MCF 10A (cell line): ENCODE measurements around the gene ASTN2. TPM values are rescaled to one million over a fixed set of nuclear protein-coding genes. Genes with fewer than 3 reads are reported as not detected.

Experiments
- BruUV-seq: library from RNA; stranded (reverse); fragments of 400-500 nt; replicated peaks from 2 replicates; lab custom pipeline; 2021; lab: Mats Ljungman, UMichigan
- CTCF ChIA-PET: fragments of 300-600 bp; sonication (Branson Sonifier 250); formaldehyde crosslinking; extraction: SDS; loops from one replicate; lab custom pipeline; 2021; ENCODE audit warnings: antibody characterized with exemption, inconsistent platforms; lab: Yijun Ruan, JAX
- POLR2A ChIA-PET: fragments of 300-600, 350-650 bp; sonication (Branson Sonifier 250); formaldehyde crosslinking; extraction: SDS; loops from one replicate; lab custom pipeline; 2020; ENCODE audit warnings: antibody characterized with exemption, inconsistent platforms; lab: Yijun Ruan, JAX
- DNase-seq: peaks from one replicate; pipeline ENCODE4 v3.0.0-alpha.2; 2018; ENCODE audit not compliant: unreplicated experiment
- H3K27ac Mint-ChIP-seq: one replicate; pipeline ENCODE4 v1.8.0; 2022; ENCODE audit warnings: mild to moderate bottlenecking, low read depth, mixed read lengths; ENCODE audit not compliant: unreplicated experiment
- H3K27me3 Mint-ChIP-seq: one replicate; pipeline ENCODE4 v1.8.0; 2022; ENCODE audit warnings: mixed read lengths; ENCODE audit not compliant: insufficient read depth, unreplicated experiment
- H3K36me3 Mint-ChIP-seq: one replicate; pipeline ENCODE4 v1.8.0; 2022; ENCODE audit warnings: mild to moderate bottlenecking, moderate library complexity, mixed read lengths; ENCODE audit not compliant: insufficient read depth, unreplicated experiment
- H3K4me1 Mint-ChIP-seq: one replicate; pipeline ENCODE4 v1.8.0; 2022; ENCODE audit warnings: mixed read lengths; ENCODE audit not compliant: insufficient read depth, unreplicated experiment
- H3K4me3 Mint-ChIP-seq: one replicate; pipeline ENCODE4 v1.8.0; 2022; ENCODE audit warnings: mild to moderate bottlenecking, moderate library complexity, mixed read lengths; ENCODE audit not compliant: unreplicated experiment
- H3K9me3 Mint-ChIP-seq: one replicate; pipeline ENCODE4 v1.8.0; 2022; ENCODE audit warnings: mixed read lengths; ENCODE audit not compliant: unreplicated experiment
- intact Hi-C: fragments of 100-400 bp; cut with micrococcal nuclease; formaldehyde crosslinking; loops from 2 replicates; pipeline ENCODE4 v1.14.1; 2022
- total RNA-seq: library from RNA; stranded (reverse); gene quantifications from 2 replicates; pipeline ENCODE4 v1.2.3, GENCODE V29; 2022
- TF ChIP-seq, protein P1 (sequence below): fragments of 200-600 bp; IDR thresholded peaks from one replicate; pipeline ENCODE4 v1.8.0; 2022; ENCODE audit warnings: antibody characterized with exemption, mild to moderate bottlenecking; ENCODE audit not compliant: unreplicated experiment

Gene ASTN2
- total RNA-seq, 1 experiment from 2014 or later, result 1.8 TPM

DNA sequence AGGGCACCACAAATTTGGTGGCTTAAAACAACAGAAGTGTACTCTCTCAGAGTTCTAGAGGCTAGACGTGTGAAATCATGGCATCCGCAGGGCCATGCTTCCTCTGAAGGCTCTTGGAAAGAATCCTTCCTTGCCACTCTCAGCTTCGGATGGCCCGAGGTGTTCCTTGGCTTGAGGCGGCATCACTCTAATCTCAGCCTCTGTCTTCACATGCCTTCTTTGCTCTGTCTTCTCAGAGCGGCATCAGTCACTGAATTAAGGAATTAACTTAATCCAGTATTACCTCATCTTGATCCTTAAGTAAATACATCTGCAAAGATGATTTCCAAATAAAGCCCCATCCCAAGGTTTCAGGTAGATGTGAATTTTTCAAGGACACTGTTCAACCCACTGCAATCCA is 938.9 kb downstream of the ASTN2 start:
- CTCF ChIA-PET, result no interaction called here
- POLR2A ChIA-PET, result no interaction called here
- BruUV-seq, result no TSS peak

GRCh38 chr9:116475201-116475600 is 939.7 kb downstream of the ASTN2 start:
- Mint-ChIP-seq H3K36me3 (no peaks in the 10 kb centered on the region), H3K27ac (no peak overlapping the region), H3K9me3 (no peaks in the 10 kb centered on the region), H3K27me3 (no peaks in the 10 kb centered on the region), H3K4me1 (no peaks in the 10 kb centered on the region), H3K4me3 (no peak overlapping the region)
- TF ChIP-seq, protein P1, sequence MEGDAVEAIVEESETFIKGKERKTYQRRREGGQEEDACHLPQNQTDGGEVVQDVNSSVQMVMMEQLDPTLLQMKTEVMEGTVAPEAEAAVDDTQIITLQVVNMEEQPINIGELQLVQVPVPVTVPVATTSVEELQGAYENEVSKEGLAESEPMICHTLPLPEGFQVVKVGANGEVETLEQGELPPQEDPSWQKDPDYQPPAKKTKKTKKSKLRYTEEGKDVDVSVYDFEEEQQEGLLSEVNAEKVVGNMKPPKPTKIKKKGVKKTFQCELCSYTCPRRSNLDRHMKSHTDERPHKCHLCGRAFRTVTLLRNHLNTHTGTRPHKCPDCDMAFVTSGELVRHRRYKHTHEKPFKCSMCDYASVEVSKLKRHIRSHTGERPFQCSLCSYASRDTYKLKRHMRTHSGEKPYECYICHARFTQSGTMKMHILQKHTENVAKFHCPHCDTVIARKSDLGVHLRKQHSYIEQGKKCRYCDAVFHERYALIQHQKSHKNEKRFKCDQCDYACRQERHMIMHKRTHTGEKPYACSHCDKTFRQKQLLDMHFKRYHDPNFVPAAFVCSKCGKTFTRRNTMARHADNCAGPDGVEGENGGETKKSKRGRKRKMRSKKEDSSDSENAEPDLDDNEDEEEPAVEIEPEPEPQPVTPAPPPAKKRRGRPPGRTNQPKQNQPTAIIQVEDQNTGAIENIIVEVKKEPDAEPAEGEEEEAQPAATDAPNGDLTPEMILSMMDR, result no peak
- ChIA-PET POLR2A (interaction anchor here (0.8 kb wide), 1 partner anchor 17 kb away, joined by 3 read pairs; no protein-coding TSS in a partner anchor), CTCF (no interaction called here)
- intact Hi-C loops, result no loop called here
- DNase-seq, result no peak
- BruUV-seq, result no TSS peak

More for the DNA sequence above, 938.9 kb downstream of the ASTN2 start:
- Mint-ChIP-seq H3K4me3 (no peak overlapping the region), H3K27ac (no peak overlapping the region), H3K9me3 (no peaks in the 10 kb centered on the region), H3K4me1 (no peaks in the 10 kb centered on the region), H3K36me3 (no peaks in the 10 kb centered on the region), H3K27me3 (no peaks in the 10 kb centered on the region)
- intact Hi-C loops, result no loop called here
- TF ChIP-seq, protein P1, result no peak
- DNase-seq, result no peak

DNA sequence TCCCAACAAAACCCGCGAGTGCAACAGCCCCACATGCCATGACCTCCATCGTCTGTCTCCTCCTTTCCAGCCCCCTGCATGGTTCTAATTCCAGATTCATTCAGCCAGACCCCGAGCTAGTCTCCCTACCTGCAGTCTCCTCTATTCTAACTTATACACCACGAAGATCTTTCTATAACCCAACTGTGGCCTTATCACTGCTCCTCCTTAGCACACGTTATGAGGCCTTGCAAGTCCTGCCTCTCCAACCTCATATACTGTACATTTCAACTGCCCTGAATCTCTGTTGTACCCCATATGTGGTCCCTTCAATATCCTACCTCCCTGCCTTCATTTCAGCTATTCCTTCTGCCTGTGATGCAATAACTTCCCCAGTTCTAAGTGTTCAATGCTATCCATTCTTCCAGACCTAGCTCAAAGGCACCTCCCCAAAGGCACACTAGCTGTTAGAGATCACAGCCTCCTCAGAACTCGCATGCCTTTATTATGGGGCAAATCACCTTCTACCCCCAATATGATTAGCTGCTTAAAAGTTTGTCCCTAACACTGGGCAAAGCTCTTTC is 942.8 kb downstream of the ASTN2 start:
- Mint-ChIP-seq H3K9me3 (no peaks in the 10 kb centered on the region), H3K4me3 (no peak overlapping the region), H3K36me3 (no peaks in the 10 kb centered on the region), H3K27ac (no peak overlapping the region), H3K27me3 (no peaks in the 10 kb centered on the region), H3K4me1 (no peaks in the 10 kb centered on the region)
- TF ChIP-seq, protein P1, result no peak
- no TSS peak for BruUV-seq
- POLR2A ChIA-PET, result no interaction called here
- DNase-seq, result no peak
- intact Hi-C loops, result no loop called here
- CTCF ChIA-PET, result interaction anchor here (0.6 kb wide), 2 partner anchors 21 to 258 kb away, joined by 3 to 5 read pairs; no protein-coding TSS in a partner anchor

DNA sequence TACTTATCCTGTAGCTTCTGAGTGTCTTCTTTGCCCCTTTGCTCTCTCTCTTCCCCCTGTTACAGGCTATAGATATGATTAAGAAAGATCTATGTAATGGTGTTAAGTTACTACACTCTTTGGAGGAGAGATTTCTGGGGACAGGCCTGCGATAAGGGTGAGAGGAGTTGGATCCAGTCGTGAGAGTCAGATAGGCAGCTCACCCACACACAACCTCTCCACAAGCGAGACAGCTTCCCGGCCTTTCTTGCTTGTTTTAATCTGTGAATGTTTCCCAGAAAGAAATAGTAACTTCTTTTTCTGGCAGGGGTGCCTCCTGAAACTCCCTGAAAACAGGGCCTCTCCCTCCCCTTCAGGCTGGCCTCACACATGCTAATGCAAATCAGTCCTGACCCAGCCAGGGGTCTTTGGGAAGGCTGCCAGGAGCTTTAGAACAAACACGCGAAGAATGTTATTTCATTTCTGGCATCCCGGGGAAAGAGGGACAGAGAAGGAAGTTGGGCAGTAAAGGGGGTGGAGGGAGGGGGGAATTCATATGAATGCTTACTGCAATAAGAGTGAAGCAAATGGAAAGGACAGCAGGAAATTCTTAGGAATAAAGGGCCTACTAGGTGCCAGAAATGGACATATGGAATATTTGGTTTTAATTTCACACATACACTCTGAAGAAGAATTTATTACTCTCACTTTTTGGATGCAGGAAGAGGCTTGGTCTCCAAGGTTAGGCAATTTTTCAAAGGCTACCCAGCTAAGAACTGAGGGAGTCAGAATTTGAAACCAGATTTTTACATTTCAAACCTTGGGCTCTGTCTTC is 943.6 kb downstream of the ASTN2 start:
- no TSS peak for BruUV-seq

More for the DNA sequence above, 943.6 kb downstream of the ASTN2 start:
- Mint-ChIP-seq H3K36me3 (no peaks in the 10 kb centered on the region), H3K4me3 (no peak overlapping the region), H3K27me3 (no peaks in the 10 kb centered on the region), H3K27ac (no peak overlapping the region), H3K4me1 (no peaks in the 10 kb centered on the region), H3K9me3 (no peaks in the 10 kb centered on the region)
- ChIA-PET CTCF (no interaction called here), POLR2A (no interaction called here)
- TF ChIP-seq, protein P1, result no peak
- intact Hi-C loops, result no loop called here
- DNase-seq, result no peak
